Hepatocyte (in vitro differentiated cells): Measurements from ENCODE around the gene CHCHD10.

ENCODE experiments used
- EZH2 ChIP-seq: fragments of 200-600 bp; sonication (generic); IDR thresholded peaks from 2 replicates; pipeline ENCODE4 v1.6.1; 2016; ENCODE audit warnings: antibody characterized with exemption, mild to moderate bottlenecking, borderline replicate concordance
- TF ChIP-seq, protein P1 (sequence below): fragments of 200-600 bp; sonication (generic); IDR thresholded peaks from 2 replicates; pipeline ENCODE4 v1.5.1; 2016; ENCODE audit warnings: antibody characterized with exemption, mild to moderate bottlenecking; ENCODE audit not compliant: poor library complexity

DNA sequence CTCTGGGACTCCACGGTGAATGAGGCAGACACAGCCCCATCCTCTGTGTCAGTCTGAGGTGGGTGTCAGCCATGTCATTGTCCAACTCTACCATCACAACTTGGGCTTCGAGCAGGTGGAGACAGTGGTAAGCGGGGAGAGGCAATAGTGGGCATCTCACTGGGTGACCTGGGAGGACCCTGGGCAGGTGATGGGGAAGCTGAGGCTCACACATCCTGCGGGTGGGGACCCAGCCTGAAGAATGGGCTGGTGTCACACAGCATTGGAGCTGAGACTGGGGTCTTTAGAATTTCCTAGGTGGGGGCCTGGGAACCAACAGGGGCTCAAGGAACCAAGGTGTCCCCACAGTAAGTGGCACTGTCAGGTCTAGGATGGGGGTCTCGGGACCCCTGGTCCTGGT is 12.0 kb upstream of the CHCHD10 start:
- TF ChIP-seq, protein P1, sequence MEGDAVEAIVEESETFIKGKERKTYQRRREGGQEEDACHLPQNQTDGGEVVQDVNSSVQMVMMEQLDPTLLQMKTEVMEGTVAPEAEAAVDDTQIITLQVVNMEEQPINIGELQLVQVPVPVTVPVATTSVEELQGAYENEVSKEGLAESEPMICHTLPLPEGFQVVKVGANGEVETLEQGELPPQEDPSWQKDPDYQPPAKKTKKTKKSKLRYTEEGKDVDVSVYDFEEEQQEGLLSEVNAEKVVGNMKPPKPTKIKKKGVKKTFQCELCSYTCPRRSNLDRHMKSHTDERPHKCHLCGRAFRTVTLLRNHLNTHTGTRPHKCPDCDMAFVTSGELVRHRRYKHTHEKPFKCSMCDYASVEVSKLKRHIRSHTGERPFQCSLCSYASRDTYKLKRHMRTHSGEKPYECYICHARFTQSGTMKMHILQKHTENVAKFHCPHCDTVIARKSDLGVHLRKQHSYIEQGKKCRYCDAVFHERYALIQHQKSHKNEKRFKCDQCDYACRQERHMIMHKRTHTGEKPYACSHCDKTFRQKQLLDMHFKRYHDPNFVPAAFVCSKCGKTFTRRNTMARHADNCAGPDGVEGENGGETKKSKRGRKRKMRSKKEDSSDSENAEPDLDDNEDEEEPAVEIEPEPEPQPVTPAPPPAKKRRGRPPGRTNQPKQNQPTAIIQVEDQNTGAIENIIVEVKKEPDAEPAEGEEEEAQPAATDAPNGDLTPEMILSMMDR = no peak
- TF ChIP-seq EZH2 = no peak
